BLaER1 treated with 17β-estradiol and CSF1 and Interleukin-3, amounts not matched to agents 10 nM and 100 nM (cell line): ENCODE results near the gene HRCT1.

Experiments used
- H3K27ac ChIP-seq, 11 experiments: shearing (Covaris generic); formaldehyde crosslinking; 2 replicates each; pipeline ENCODE4 v1.8.1; 2022
- H3K27me3 ChIP-seq, 11 experiments: shearing (Covaris generic); formaldehyde crosslinking; 2 replicates each; pipeline ENCODE4 v1.8.1; 2022
- H3K36me3 ChIP-seq, 11 experiments: shearing (Covaris generic); formaldehyde crosslinking; 2 replicates each; pipeline ENCODE4 v1.8.1; 2022
- H3K4me1 ChIP-seq, 10 experiments: shearing (Covaris generic); formaldehyde crosslinking; 2 replicates each; pipeline ENCODE4 v1.8.1; 2022
- H3K4me2 ChIP-seq, 11 experiments: shearing (Covaris generic); formaldehyde crosslinking; 2 replicates each; pipeline ENCODE4 v1.8.1; 2022
- H3K4me3 ChIP-seq, 10 experiments: shearing (Covaris generic); formaldehyde crosslinking; 2 replicates each; pipeline ENCODE4 v1.8.1; 2022
- H3K9ac ChIP-seq, 11 experiments: shearing (Covaris generic); formaldehyde crosslinking; 2 replicates each; pipeline ENCODE4 v1.8.1; 2022
- H3K9me3 ChIP-seq, 11 experiments: shearing (Covaris generic); formaldehyde crosslinking; replicated peaks in 1 of 11; 2 replicates each; pipeline ENCODE4 v1.8.1; 2022
- H4K20me1 ChIP-seq, 11 experiments: shearing (Covaris generic); formaldehyde crosslinking; 2 replicates each; pipeline ENCODE4 v1.8.1; 2022
- Cebpa-rat ChIP-seq, 11 experiments: shearing (Covaris generic); IDR thresholded peaks; 2 replicates each; pipeline ENCODE4 v1.8.1; 2022

The HRCT1 gene

DNA sequence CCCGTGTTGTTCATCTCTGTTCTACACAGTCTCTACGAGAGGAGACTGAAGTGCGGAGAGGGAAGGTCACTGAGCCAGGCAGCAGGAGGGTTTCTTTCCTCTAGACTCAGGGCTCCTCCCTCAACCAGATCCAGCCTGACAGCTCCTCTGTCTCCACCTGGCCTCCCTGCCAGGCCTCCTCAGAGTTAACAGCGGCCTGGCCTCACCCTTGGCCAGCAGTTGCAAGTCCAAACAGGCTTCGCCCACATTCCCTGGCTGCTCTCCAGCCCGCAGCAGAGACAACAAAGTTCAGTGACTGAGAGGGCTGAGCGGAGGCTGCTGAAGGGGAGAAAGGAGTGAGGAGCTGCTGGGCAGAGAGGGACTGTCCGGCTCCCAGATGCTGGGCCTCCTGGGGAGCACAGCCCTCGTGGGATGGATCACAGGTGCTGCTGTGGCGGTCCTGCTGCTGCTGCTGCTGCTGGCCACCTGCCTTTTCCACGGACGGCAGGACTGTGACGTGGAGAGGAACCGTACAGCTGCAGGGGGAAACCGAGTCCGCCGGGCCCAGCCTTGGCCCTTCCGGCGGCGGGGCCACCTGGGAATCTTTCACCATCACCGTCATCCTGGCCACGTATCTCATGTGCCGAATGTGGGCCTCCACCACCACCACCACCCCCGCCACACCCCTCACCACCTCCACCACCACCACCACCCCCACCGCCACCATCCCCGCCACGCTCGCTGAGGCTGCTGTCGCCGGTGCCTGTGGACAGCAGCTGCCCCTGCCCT lies at the start of gene HRCT1:
TSS of gene HRCT1 (plus strand) at position 291 of the 768 bp plus-strand sequence. CDS start at position 377, 86 bp downstream.
- no peak within 1 kb of the TSS for H3K4me3 ChIP-seq
- no peaks in the 10 kb centered on the region for H3K9me3 ChIP-seq
- H3K36me3 ChIP-seq = no peaks in the 10 kb centered on the region
- peaks cover 36 to 58% (median 47%) of the 10 kb centered on the region in 10 experiments for H3K4me1 ChIP-seq
- H4K20me1 ChIP-seq = no peaks in the 10 kb centered on the region
- no peak within 1 kb of the TSS for H3K9ac ChIP-seq
- no peak for TF ChIP-seq Cebpa-rat (IDR thresholded peaks at IDR 0.05)
- H3K27me3 ChIP-seq = no peaks in the 10 kb centered on the region
- H3K27ac ChIP-seq = peak within 1 kb of the TSS in 1 of 11 experiments; percentile 80; a peak in 1 of 22 replicates
- H3K4me2 ChIP-seq = peak within 1 kb of the TSS; percentile 56 to 89 (median 81); a peak in 19 of 22 replicates

DNA sequence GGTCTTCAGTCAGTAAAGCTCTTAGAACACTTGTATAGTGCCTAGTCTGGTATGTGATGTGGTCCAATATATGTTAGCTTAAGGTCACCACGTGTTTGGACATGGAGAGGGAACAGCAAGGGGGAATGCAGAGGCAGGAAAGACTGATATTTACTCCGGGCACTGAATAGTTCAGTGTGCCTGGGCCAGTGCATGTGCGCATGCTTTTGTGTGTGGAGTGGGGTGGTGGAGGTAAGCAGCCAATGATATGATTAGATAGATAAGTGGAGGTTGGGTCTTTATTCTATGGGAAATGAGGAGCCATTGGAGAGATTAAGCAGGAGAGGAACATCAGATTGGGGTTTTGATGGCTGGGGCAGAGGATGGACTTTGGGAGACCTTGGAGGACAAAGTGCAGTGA lies 49.8 kb upstream of the HRCT1 start:
- Histone ChIP-seq H3K27ac (no peak overlapping the region), H3K4me2 (no peak overlapping the region), H3K9me3 (no peaks in the 10 kb centered on the region), H3K9ac (no peak overlapping the region), H4K20me1 (peaks cover 0 to 5% (median 0%) of the 10 kb centered on the region in 11 experiments; a peak in 1 of 22 replicates), H3K4me1 (peaks cover 0 to 32% (median 28%) of the 10 kb centered on the region in 10 experiments; a peak in 18 of 20 replicates), H3K36me3 (0 out of 22 replicates have a peak, but pooled peaks cover 0 to 4% (median 0%) of the 10 kb centered on the region in 11 experiments), H3K4me3 (no peak overlapping the region), H3K27me3 (peaks cover 0 to 62% (median 0%) of the 10 kb centered on the region in 11 experiments; a peak in 4 of 22 replicates)
- TF ChIP-seq Cebpa-rat (IDR thresholded peaks at IDR 0.05) = no peak

DNA sequence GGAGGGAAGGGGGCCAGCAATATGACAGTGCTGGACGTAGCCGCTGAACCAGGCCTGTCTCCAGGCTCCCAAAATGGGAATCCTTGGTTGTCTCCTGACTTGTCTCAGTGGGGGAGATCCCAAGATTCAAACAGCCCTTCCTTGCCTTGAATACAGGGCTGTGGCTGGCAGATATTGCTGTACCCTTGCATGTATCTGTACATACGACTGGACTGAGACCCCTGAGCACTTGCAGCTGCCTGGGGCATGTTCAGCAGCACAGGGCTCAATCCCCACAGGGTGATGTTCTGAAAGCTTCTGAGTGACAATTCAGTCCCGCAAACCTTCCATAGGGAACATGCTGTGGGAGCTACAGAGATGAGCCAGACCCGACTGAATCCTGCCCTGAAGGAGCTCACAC lies 49.1 kb upstream of the HRCT1 start:
- Histone ChIP-seq H3K4me1 (peaks cover 0 to 32% (median 28%) of the 10 kb centered on the region in 10 experiments; a peak in 18 of 20 replicates), H3K36me3 (0 out of 22 replicates have a peak, but pooled peaks cover 0 to 4% (median 0%) of the 10 kb centered on the region in 11 experiments), H4K20me1 (peaks cover 0 to 5% (median 0%) of the 10 kb centered on the region in 11 experiments; a peak in 1 of 22 replicates), H3K9ac (no peak overlapping the region), H3K27me3 (peaks cover 0 to 63% (median 0%) of the 10 kb centered on the region in 11 experiments; a peak in 4 of 22 replicates), H3K4me2 (no peak overlapping the region), H3K9me3 (no peaks in the 10 kb centered on the region), H3K27ac (no peak overlapping the region), H3K4me3 (no peak overlapping the region)
- no peak for TF ChIP-seq Cebpa-rat (IDR thresholded peaks at IDR 0.05)

DNA sequence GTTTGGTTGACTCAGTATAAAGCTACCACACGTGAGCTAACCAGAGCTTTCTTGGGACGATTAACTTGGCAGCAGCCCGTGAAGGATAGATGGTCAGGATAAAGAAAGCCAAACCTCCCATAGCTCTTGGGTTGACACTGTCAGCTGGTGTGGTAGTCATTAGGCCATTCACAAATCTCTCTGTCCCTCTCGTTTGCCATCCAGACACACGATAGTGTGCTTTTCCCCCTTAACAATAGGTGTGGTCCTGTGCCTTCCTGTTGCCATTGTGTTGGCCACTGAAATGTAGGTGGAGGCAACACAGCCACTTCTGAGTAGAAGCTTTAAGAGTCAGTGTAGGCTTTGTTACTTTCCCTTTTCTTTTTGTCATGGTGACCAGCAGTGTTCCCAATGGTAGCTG lies 47.5 kb upstream of the HRCT1 start:
- Histone ChIP-seq H3K27me3 (peaks cover 0 to 47% (median 0%) of the 10 kb centered on the region in 11 experiments; a peak in 4 of 22 replicates), H4K20me1 (no peaks in the 10 kb centered on the region), H3K9ac (no peak overlapping the region), H3K27ac (no peak overlapping the region), H3K9me3 (no peaks in the 10 kb centered on the region), H3K4me2 (no peak overlapping the region), H3K36me3 (no peaks in the 10 kb centered on the region), H3K4me3 (no peak overlapping the region), H3K4me1 (peaks cover 0 to 17% (median 15%) of the 10 kb centered on the region in 10 experiments; a peak in 18 of 20 replicates)
- no peak for TF ChIP-seq Cebpa-rat (IDR thresholded peaks at IDR 0.05)

- TF ChIP-seq Cebpa-rat (IDR thresholded peaks at IDR 0.05) = no peak
- H3K4me3 ChIP-seq = no peak overlapping the region
- no peaks in the 10 kb centered on the region for H4K20me1 ChIP-seq
- H3K4me2 ChIP-seq = no peak overlapping the region
- H3K9ac ChIP-seq = no peak overlapping the region
- H3K27me3 ChIP-seq = peaks cover 0 to 37% (median 0%) of the 10 kb centered on the region in 11 experiments; a peak in 3 of 22 replicates
- no peaks in the 10 kb centered on the region for H3K9me3 ChIP-seq
- H3K36me3 ChIP-seq = no peaks in the 10 kb centered on the region
- peaks cover 0 to 7% (median 5%) of the 10 kb centered on the region in 10 experiments; a peak in 16 of 20 replicates for H3K4me1 ChIP-seq
- H3K27ac ChIP-seq = no peak overlapping the region
These were observed 46.6 kb upstream of the HRCT1 start for GRCh38 chr9:35859310-35859989.

- H3K4me1 ChIP-seq = peaks cover 0 to 4% (median under 1%) of the 10 kb centered on the region in 10 experiments; a peak in 6 of 20 replicates
- no peaks in the 10 kb centered on the region for H3K36me3 ChIP-seq
- H3K27me3 ChIP-seq = peaks cover 0 to 36% (median 0%) of the 10 kb centered on the region in 11 experiments; a peak in 3 of 22 replicates
- H3K4me3 ChIP-seq = no peak overlapping the region
- H3K9me3 ChIP-seq = no peaks in the 10 kb centered on the region
- H3K9ac ChIP-seq = no peak overlapping the region
- no peaks in the 10 kb centered on the region for H4K20me1 ChIP-seq
- no peak overlapping the region for H3K4me2 ChIP-seq
- no peak for TF ChIP-seq Cebpa-rat (IDR thresholded peaks at IDR 0.05)
- no peak overlapping the region for H3K27ac ChIP-seq
These were observed 46.0 kb upstream of the HRCT1 start for GRCh38 chr9:35859990-35860339.

- H3K36me3 ChIP-seq = no peaks in the 10 kb centered on the region
- no peak overlapping the region for H3K27ac ChIP-seq
- H3K27me3 ChIP-seq = peaks cover 0 to 24% (median 0%) of the 10 kb centered on the region in 11 experiments; a peak in 2 of 22 replicates
- H3K9ac ChIP-seq = no peak overlapping the region
- no peaks in the 10 kb centered on the region for H3K9me3 ChIP-seq
- H3K4me2 ChIP-seq = no peak overlapping the region
- no peak overlapping the region for H3K4me3 ChIP-seq
- peaks cover 0 to 4% (median 0%) of the 10 kb centered on the region in 10 experiments; a peak in 1 of 20 replicates for H3K4me1 ChIP-seq
- no peak for TF ChIP-seq Cebpa-rat (IDR thresholded peaks at IDR 0.05)
- H4K20me1 ChIP-seq = no peaks in the 10 kb centered on the region
These were observed 44.7 kb upstream of the HRCT1 start for GRCh38 chr9:35861161-35861897.

- no peak overlapping the region for H3K9ac ChIP-seq
- H4K20me1 ChIP-seq = no peaks in the 10 kb centered on the region
- no peak for TF ChIP-seq Cebpa-rat (IDR thresholded peaks at IDR 0.05)
- no peak overlapping the region for H3K27ac ChIP-seq
- H3K9me3 ChIP-seq = no peaks in the 10 kb centered on the region
- peaks cover 0 to 4% (median 0%) of the 10 kb centered on the region in 10 experiments; a peak in 1 of 20 replicates for H3K4me1 ChIP-seq
- peaks cover 0 to 16% (median 0%) of the 10 kb centered on the region in 11 experiments; a peak in 1 of 22 replicates for H3K27me3 ChIP-seq
- no peak overlapping the region for H3K4me2 ChIP-seq
- H3K36me3 ChIP-seq = no peaks in the 10 kb centered on the region
- H3K4me3 ChIP-seq = no peak overlapping the region
These were observed 43.7 kb upstream of the HRCT1 start for GRCh38 chr9:35862328-35862727.
